ENCODE results near the gene DNM3.

The DNM3 gene

DNA sequence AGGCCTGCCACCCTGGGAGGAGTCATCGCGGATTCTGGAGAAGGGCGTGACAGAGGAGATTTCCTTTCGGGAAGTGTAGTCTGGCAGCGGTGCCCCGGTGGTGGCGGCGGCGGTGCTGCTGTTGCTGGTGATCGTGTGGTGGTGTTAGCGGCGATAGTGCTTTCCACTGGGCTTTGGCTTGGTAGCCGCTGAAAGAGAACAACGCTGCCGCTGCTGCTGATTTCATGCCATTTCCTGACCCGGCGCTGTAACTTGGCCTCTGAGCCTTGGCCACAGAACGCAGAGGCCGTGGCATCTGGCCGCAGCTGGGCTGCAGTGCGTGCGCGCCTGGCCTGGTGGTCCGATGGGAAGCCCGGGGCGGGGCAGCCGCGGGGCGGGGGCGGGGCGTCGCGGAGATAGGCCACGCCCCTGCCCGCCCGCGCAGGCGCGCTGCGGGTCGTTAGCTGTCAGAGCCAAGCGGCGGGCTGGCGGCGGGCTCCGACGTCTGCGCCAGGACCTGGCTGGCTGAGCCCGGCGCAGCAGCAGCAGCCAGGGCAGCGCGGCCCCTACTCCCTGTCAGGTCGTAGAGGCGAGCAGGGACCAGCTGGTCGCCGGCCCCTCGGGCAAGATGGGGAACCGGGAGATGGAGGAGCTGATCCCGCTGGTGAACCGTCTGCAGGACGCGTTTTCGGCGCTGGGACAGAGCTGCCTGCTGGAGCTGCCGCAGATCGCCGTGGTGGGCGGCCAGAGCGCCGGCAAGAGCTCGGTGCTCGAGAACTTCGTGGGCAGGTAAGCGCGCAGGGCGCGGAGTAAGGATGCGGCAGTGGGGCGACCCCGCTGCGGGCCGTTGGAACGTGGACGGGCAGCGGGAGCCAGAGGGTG lies at the start of gene DNM3:
Gene DNM3 (plus strand): TSS at position 449 of the 861 bp plus-strand sequence. CDS start 159 bp downstream, at position 608.
- TF ChIP-seq CTCF (IDR thresholded peaks at IDR 0.05) = no peak

- no peak for TF ChIP-seq CTCF (IDR thresholded peaks at IDR 0.05)
Observed at GRCh38 chr1:171792656-171793369, 48.5 kb upstream of the DNM3 start.

- TF ChIP-seq CTCF (IDR thresholded peaks at IDR 0.05) = no peak
Observed at GRCh38 chr1:171793636-171794035, 47.7 kb upstream of the DNM3 start.

DNA sequence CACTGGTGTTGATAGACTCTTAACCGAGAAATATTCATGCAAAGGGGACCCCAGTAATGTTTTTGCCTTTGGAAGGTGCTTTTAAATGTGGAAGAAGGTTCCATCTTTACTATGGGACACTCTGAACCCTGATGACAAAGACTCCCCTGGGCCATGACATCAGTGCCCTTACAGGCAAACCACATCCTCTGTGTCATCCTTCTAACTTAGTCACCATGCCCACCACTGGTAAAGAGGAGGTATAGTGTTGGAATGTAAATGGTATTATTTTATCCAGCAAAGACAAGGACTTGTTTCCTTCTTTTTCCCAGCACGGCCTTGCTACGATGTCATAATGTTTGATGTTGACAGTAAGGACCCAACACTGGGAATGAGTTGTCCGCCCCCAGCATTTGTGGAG lies 47.2 kb upstream of the DNM3 start:
- TF ChIP-seq CTCF (IDR thresholded peaks at IDR 0.05) = no peak

DNA sequence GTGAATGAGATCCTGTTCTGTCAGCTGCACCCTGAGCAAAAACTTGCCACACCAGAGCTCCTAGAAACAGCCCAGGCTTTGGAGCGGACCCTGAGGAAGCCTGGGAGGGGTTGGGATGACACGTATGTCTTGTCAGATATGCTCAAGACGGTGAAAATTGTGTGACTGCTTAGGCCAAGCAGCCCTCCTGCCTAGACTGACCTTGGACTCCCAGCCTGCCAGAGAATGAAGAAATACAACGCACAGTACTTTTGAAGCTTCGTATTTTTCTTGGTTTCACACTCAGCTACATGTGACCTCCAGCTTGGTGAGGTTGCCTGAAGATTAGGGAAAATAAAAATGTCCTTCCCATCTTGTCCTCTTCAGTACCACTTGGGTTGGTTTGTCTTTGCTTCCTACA lies 44.7 kb upstream of the DNM3 start:
- no peak for TF ChIP-seq CTCF (IDR thresholded peaks at IDR 0.05)

- TF ChIP-seq CTCF (IDR thresholded peaks at IDR 0.05) = no peak
Observed at GRCh38 chr1:171798311-171798710, 43.0 kb upstream of the DNM3 start.

DNA sequence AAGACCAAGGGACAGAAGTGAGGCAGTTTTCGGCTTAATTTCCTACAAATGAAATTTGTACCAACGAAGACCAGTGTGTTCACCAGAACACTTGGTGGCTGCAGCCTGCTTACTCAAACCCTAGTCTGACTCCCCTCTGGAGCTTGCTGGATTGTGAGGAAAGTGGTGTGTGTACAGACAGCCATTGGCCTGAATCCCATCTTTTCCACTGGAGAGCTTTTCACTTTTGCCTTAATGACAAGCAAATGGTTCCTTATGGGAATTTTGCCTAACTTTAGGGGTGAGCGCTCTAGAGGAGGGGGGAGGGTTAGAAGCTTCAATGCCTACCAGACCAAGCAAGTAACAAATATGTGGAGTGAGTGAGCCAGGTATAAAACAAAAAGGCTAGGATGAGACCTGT lies 42.5 kb upstream of the DNM3 start:
- TF ChIP-seq CTCF (IDR thresholded peaks at IDR 0.05) = no peak

Data from LNCAP (cell line).